ELF-1 (cell line): ENCODE data around the gene PUM2.

Source experiments
- DNase-seq: peaks from one replicate; pipeline ENCODE4 v3.0.0-alpha.2; 2016; ENCODE audit warnings: low read depth, low spot score

The PUM2 gene, protein sequence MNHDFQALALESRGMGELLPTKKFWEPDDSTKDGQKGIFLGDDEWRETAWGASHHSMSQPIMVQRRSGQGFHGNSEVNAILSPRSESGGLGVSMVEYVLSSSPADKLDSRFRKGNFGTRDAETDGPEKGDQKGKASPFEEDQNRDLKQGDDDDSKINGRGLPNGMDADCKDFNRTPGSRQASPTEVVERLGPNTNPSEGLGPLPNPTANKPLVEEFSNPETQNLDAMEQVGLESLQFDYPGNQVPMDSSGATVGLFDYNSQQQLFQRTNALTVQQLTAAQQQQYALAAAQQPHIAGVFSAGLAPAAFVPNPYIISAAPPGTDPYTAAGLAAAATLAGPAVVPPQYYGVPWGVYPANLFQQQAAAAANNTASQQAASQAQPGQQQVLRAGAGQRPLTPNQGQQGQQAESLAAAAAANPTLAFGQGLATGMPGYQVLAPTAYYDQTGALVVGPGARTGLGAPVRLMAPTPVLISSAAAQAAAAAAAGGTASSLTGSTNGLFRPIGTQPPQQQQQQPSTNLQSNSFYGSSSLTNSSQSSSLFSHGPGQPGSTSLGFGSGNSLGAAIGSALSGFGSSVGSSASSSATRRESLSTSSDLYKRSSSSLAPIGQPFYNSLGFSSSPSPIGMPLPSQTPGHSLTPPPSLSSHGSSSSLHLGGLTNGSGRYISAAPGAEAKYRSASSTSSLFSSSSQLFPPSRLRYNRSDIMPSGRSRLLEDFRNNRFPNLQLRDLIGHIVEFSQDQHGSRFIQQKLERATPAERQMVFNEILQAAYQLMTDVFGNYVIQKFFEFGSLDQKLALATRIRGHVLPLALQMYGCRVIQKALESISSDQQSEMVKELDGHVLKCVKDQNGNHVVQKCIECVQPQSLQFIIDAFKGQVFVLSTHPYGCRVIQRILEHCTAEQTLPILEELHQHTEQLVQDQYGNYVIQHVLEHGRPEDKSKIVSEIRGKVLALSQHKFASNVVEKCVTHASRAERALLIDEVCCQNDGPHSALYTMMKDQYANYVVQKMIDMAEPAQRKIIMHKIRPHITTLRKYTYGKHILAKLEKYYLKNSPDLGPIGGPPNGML

DNA sequence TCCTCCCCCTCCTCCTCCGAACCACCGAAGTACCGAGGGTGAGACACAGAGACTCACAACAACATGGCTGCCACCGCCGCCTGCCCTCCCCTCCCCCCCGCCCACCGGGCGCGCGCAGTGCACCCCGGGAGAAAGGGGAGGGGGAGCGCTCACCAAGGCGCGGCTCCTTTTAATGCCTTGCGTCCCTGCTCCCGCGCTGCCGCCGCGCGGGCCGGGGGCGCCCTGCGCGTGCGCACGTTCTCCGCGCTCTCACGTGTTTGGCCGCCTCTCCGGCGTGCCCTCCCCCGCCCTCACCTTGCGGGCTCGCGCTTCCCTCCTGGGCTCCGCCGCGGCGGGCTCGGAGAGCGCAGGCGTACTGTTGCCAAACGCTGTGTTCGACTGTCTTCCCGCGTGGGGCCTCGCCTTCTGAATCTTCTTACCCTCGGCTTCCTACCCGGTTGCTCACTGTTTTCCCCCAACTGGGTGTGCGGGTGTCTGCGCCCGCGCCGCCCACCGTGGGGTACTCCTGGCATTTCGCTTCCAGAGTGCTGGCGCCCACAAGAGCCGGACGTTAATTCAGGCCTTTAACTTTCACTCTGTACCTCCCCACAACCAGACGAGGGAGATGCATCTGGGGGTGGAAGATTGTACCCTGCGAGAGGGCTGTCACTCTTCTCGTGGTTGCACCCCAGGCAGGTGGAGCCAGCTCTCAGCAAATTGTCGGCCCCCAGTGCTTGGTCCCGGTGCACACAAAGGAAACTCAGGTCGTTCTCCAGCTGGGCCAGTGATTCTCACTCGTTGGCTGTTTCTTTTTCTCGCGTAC lies at the start of gene PUM2:
PUM2 (minus strand) TSS at position 92 of the 802 bp plus-strand sequence. CDS start 23,484 bp downstream, outside the sequence.
- DNase-seq: peak; percentile 98

DNA sequence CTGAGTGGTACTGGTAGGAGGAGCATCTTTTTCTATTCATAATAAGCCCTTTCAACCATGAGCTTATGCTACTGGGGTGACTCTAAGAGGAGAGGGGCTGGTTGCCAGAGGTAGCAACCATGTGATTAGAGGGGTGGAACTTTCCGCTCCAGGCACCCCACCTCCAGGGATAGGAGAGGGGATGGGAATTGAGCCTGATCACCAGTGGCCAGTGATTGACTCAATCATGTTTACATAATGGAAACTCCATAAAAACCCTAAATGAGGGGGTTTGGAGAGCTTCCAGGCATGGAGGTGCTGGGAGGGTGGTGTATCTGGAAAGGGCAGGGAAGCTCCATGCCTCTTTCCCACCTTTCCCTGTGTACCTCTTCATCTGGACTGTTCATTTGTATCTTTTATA lies 49.7 kb upstream of the PUM2 start:
- no peak for DNase-seq

DNA sequence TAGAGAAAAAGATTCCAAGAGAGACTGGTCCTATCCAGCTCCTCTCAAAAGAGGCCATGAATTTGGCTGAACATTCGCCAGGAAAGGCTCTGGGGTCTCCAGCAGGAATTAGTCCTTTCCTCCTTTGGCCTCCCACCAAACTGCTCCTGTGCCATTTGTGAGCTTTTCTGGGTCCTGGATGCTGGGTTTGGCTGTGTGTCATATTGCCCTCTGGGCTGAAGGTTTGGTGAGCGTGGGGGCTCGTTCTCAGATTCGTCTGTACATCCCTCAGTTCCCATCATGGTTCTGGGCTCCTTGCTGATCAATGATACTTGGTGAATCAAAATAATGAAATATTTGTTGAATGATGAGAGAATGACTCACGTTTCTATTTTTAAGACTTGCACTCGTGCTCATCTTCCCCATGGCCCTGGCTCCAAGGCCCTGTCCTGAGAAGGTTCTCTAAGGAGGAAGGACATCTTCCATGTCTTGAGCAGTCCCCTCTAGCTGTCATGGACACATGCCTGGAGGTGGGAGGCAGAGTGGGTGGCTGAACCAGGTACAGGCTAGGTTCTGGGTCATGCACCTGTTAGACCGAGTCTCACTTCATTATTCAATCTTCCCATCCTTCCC lies 48.4 kb upstream of the PUM2 start:
- no peak for DNase-seq

DNA sequence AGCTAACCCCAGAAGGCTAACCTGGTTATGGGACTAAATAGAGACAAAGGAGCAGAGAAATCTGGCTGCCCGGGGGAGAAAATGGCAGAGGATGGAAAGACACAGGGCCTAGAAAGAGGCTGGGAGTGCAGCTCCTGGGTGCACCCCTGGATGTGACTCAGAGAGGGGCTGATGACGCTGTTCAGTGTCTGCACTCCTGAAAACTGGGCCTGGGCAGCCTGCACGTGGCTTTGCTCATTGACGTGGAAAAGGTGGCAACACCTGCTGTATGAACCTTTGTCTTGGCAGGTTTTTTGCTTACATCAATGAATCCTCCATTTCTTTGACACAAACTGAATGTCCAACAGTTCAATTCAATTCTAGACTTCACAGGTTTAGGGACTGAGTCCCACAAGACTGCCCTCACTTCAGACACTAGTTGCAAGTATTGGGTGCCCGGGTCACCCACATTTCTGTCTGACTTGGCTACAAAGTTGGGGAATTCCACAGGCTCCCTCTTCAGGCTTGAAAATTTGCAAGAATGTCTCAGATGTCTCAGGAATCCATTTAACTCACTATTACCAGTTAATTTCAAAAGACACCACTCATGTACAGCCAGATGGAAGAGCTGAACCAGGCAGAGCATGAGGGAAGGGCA lies 47.3 kb upstream of the PUM2 start:
- DNase-seq: no peak

DNA sequence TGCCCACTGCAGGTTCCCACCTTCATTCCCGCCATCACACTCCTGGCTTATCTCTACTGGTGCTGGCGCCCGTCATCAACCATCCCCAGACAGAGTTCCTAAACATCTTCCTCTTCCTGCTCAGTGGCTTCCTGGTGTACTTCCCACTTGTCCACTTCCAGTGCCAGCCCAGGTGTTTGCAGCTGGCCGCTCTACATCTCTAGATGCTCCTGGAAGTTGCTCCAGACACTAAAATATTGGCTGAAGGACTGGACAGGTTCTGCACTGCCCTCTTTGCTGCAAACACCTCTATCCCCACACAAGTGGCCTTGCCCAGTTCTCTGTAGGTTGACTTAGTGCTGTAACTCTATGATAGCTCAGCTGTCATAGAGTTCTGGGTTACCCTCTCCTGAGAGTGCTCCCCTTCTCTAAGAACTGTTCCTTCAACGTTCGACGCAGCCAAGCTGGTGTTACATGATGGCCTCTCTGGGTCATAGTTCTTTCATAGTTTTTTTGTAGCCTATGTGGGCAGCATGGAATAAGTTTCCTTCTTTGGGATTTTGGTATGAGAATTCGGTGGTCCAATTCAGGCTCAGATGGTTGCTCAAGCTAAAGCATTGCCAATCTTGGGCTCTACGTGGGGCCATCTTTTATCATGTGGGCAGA lies 45.8 kb upstream of the PUM2 start:
- no peak for DNase-seq

DNA sequence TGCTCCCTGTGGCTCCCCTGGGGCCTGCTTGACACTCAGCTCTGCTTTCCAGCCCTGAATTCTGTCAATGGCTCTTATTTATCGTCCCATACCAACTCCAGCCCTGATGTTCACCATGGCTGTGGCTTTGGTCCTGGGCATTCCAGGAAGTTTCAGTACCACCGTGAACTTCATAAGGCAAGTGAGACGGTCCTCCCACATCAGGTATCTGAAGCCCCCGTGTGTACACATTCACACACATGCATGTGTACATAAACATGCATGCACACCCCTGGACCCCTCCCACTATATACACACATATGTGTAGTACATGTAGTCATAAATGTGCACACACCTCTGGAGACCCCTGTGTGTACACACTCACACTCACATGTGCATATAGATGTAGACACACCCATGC lies 43.3 kb upstream of the PUM2 start:
- no peak for DNase-seq

DNA sequence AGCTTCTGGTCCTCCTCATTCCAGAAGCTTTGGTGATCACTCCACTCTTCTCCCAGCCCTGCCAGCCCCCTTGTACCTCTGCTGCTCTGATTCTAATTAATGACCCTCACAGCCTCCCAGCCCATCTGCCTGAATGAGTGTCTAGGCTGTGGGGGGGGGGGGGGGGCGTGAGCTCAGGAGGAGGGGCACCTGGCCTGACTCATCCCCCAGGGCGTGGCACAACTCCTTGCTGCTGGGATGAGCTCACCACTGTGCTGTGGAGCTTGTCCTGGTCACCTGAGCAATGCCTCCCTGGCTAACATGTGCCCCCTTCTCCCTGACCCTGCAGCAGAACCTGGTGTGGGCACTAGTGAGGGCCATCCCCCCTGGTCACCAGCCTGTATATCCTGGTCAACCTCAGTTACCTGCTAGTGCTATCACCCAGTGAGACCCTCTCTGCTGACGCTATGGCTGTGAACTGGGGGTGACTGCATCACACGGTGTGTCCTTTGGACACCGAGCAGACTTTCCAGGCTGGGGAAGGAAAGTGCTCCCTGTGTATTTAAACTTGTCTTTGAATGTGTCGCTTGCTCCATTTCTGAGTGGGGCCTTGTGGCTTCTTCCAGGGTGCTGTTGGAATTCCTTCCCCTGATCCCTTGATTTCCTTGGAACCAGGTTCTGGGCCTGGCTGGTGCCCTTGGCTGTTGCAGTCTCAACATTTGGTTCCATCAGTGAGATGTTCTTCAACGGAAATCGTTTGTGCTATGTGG lies 41.5 kb upstream of the PUM2 start:
- DNase-seq: peak; percentile 23

DNA sequence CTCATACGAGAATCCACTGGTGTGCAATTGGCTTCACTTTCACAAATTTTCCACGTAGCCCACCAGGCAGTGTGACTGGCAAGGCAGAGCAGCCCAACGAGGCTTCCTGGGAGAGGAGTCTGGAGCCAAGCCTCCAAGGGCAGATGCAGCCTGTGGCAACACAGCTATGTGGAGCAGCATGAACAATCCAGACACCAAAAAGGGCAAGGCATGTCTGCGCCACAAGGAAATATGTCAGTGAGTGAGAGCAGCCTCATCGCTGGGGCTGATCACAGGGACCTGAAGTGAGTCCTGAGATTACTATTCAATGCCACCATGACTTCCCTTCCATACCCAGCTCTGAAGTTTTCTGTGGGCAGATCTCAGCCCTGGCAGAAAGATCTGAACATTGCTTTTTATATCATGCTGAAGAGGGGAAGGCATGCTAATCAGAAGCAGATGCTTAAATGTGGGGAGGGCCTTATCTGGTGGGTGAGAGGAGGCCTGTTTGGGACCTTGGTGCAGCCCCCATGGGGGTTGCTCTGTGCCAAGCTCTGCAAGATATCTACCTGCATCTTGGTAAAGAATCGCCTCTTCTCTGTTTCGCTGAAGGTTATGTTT lies 40.0 kb upstream of the PUM2 start:
- DNase-seq: no peak

DNA sequence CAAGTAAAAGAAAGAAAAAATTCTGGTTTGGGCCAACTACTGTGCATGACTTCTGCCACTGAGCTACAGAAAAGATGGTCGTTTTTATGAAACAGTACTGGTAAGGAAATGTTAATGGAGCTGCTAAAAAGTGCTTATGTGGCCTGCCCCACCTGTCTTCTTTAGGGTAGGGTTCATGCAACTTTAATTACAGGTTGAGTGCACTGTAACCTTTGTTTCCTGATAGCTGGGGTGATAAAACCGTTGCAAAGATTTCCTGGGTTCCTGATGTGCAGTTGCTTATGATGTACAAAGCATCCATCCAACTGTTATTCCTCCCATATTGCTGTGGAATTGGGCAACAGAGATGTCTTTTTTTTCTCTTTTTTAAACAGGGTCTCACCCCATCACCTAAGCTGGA lies 34.3 kb upstream of the PUM2 start:
- DNase-seq: no peak

DNA sequence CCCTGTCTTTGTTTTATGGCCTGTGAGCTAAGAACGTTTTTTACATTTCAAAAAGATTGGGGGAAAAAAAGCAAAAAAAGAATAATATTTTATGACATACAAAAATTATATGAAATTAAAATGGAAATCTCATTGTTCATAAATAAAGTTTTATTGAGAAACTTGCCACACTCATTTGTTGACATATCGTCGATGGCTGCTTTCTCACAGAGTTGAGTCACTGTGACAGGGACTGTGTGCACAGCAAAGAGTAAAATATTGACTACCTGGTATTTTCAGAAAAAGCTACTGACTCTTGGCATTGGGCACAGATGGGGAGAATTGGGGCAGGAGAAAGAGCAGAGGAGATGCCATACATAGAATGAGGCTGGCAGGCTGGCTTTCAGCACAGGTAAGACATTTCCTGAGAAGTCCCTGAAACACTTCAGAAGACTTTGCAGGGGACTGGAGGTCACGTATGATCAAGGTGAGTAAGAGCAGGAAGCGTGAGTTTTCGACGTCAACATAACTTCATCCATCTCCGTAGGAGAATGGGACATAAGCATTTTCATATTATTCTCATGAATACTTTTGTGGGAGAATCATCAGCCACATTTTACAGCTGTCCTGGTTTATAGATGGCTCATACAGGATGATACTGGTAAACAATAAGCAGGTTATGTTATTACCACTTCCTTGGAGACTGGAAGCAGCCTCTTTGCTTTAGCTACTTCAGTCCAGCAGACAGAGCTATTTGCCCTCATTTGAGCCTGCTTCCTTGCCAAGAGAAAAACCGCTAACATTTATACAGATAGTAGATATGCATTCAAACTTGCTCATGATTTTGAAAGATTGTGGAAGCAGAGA lies 32.5 kb upstream of the PUM2 start:
- no peak for DNase-seq

DNA sequence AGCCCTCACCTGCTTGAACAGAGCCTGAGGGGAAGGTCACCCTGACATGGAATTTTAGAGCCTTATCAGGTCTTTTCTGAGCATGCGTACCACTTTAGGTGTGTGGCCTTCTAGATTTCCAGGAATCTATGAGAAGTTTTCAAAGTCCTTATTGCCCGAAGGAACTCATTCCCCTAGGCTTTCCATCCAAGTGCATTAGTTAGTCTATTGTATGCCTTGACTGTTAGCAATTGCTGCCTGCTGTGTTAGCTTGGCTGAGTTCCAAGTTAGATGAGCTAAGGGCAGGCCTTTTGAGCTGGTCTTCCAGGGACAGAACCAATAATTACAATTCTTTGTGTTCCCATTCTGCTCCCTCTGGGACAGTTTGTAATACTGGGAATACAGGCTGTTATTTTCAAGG lies 30.8 kb upstream of the PUM2 start:
- DNase-seq: peak; percentile 42

DNA sequence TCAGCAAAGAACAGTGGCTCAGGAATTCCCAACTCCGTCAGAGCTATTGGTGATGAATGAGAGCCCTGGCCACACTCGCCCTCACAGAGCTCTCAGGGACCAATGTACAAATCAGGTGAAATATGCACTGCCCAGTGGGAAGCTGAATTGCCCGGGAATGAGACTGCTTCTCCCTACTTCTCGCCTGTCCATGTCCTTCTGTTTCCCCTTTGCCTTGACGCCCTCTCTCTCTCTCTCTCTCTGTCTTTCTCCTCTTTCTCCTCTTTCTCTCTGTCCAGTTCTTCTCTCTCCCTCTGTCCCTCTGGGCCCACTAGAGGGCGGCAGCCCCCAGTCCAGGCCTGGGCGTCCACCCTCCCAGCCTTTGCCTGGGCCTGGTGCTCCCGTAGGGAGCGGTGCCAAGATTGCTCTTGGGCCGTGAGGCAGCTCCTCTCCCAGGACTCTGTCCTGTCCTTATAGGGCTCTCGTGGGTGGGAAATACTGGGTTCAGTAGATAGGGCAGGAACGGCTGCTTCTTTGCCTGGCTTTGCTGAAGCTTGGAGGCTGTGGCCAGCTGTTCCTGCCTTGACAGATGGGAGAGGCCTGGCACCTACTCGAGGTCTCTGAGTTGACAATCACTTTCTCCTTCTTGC lies 28.4 kb upstream of the PUM2 start:
- DNase-seq: peak; percentile 88

DNA sequence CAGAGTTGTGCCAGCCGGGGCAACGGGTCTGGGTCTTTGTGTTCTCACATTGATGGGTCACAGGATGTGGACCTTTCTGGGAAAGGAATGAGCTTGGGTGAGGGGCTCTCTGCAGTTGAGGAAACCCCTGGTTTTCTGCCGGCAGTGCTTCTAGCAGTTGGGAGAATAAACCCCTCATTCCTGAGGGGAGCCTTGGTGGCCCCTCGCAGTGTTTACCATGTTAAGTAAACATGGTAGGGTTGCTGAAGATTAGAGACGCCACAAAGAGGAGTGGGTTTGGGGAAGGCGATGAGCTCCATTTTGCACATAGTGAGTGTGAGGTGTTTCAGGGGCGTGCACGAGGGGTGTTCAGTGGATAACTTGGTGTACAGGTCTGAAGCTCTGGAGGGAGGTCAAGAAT lies 27.7 kb upstream of the PUM2 start:
- no peak for DNase-seq

DNA sequence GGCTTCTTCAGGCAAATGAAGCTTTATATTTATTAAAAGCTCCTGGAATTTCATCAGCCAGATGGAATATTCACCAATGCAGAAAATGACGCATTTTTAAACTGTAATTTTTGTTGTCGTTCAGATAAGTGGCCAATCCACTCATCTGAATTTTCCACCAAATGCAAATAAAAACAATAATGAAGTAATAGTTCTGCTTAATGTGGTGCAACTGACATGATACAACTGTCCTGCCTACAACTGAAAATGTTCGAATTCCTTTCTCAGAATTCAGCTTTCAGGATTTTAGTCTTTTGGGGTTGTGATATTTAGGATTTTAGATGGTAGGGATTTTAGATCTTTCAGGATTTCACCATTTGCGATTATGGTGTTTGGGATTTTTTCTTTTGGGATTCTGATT lies 27.1 kb upstream of the PUM2 start:
- no peak for DNase-seq

DNA sequence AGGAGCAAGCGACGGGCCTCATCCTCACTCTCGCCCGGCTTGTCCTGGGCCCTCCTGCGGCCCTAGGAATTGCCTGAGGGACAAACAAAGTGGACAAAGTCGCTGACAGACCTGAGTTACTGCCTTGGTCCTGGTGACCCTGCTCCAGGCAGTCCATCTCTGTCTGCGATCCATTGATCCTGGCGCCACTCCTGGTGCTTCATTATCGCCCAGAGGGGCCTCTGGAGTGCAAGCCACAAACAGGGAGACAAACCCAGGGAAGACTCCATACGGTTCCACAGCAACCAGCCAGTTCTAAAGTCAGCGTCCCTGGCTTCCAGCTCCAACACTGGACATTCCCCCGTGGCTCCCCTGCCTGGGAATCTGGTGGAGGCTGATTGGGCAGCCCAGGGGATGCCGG lies 24.3 kb upstream of the PUM2 start:
- DNase-seq: peak; percentile 93

DNA sequence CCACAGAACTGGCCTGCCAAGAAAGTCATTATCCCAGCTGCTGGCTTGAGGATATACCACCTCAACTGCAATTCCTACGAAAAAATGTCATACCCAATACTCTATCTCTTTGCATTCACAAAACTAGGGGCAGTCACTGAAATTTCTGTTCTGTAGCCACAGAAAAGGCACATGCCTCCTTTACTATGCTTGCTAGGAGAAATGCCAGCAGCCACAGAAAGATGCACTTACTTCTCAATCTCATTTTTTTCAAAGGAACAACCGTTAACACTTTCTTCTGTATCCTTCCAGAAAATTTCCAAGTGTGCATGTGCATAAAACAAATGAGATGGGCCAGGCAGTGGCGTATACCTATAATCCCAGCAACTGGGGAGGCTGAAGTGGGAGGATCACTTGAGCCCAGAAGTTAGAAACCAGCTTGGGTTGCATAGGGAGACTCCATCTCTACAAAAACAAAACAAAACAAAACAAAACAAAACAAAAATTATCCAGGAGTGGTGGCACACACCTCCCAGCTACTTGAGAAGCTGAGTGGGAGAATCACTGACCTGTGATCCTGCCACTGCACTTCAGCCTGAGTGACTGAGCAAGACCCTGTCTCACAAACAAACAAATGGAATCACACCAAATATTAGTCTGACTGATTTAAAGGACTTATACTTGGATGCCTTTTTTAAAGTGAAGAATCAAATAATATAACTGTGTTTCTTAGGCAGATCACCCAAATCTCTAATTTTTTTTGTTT lies 22.4 kb upstream of the PUM2 start:
- no peak for DNase-seq
